Fibroblast of mammary gland (primary cell): ENCODE measurements around the gene SLC17A2.
"Not testable (repeated sequence)": the region's sequence is repeated elsewhere in the genome, so short reads cannot be mapped to it uniquely, and the experiment has no call there.

Experiments used
- DNase-seq: peaks from one replicate; pipeline ENCODE4 v3.0.0-alpha.2; 2010; ENCODE audit warnings: low read depth
- H3K4me3 ChIP-seq: 2 replicates; pipeline ENCODE4 v1.5.1; 2011; ENCODE audit warnings: low read depth, mild to moderate bottlenecking, low read length, moderate library complexity; ENCODE audit not compliant: control insufficient read depth
- CTCF ChIP-seq: conservative IDR thresholded peaks from 2 replicates; pipeline ENCODE4 v1.5.1; 2011; ENCODE audit warnings: low read depth, low read length, inconsistent platforms; ENCODE audit not compliant: control insufficient read depth, insufficient read depth

Gene SLC17A2

GRCh38 chr6:25943887-25944286, 13.4 kb upstream of the SLC17A2 start:
- no peak overlapping the region for H3K4me3 ChIP-seq
- DNase-seq: no peak
- no peak for TF ChIP-seq CTCF

GRCh38 chr6:25942561-25943147, 12.2 kb upstream of the SLC17A2 start:
- DNase-seq: peak; percentile 75
- TF ChIP-seq CTCF: peak; percentile 73

GRCh38 chr6:25939593-25939992, 9.1 kb upstream of the SLC17A2 start:
- no peak for DNase-seq
- no peak overlapping the region for H3K4me3 ChIP-seq
- TF ChIP-seq CTCF: no peak

More at GRCh38 chr6:25942561-25943147, 12.2 kb upstream of the SLC17A2 start:
- no peak overlapping the region for H3K4me3 ChIP-seq

- no peak for DNase-seq
- no peak overlapping the region for H3K4me3 ChIP-seq
- no peak for TF ChIP-seq CTCF
These were observed 5.5 kb upstream of the SLC17A2 start for GRCh38 chr6:25935953-25936352.

GRCh38 chr6:25934735-25935313, 4.3 kb upstream of the SLC17A2 start:
- TF ChIP-seq CTCF: no peak
- H3K4me3 ChIP-seq: no peak overlapping the region
- peak; percentile 51 for DNase-seq

GRCh38 chr6:25934156-25934555, 3.7 kb upstream of the SLC17A2 start:
- H3K4me3 ChIP-seq: no peak overlapping the region
- DNase-seq: no peak
- TF ChIP-seq CTCF: no peak

GRCh38 chr6:25931411-25931709, 869 bp upstream of the SLC17A2 start:
- DNase-seq: no peak
- TF ChIP-seq CTCF: no peak
- H3K4me3 ChIP-seq: no peak overlapping the region

GRCh38 chr6:25929785-25930184, 706 bp downstream of the SLC17A2 start:
- DNase-seq, H3K4me3 ChIP-seq: not testable (repeated sequence)
